CD4-positive, alpha-beta T cell treated with Interleukin-15 for 4 hours (primary cell): Measurements from ENCODE around the gene CLDN1.

Experiments
- DNase-seq: peaks from one replicate; pipeline ENCODE4 v3.0.0-alpha.2; 2020; ENCODE audit warnings: low spot score

The CLDN1 gene

GRCh38 chr3:190330936-190331734, 8.9 kb upstream of the CLDN1 start:
- DNase-seq: no peak

- DNase-seq: no peak
Observed at GRCh38 chr3:190326930-190327329, 4.7 kb upstream of the CLDN1 start.

- DNase-seq: no peak
Observed at GRCh38 chr3:190326361-190326760, 4.1 kb upstream of the CLDN1 start.

- DNase-seq: no peak
Observed at GRCh38 chr3:190325923-190326322, 3.7 kb upstream of the CLDN1 start.

- DNase-seq: no peak
Observed at GRCh38 chr3:190323246-190323626, 990 bp upstream of the CLDN1 start.

- DNase-seq: no peak
Observed at GRCh38 chr3:190322604-190323245, 479 bp upstream of the CLDN1 start.

GRCh38 chr3:190320594-190321362, 1.5 kb downstream of the CLDN1 start:
- DNase-seq: no peak

GRCh38 chr3:190319660-190320059, 2.6 kb downstream of the CLDN1 start:
- no peak for DNase-seq

- DNase-seq: no peak
Observed at GRCh38 chr3:190318666-190319065, 3.6 kb downstream of the CLDN1 start.

GRCh38 chr3:190314741-190315140, 7.5 kb downstream of the CLDN1 start:
- DNase-seq: no peak

- DNase-seq: no peak
Observed at GRCh38 chr3:190309414-190309813, 12.8 kb downstream of the CLDN1 start.

- DNase-seq: no peak
Observed at GRCh38 chr3:190308154-190308553, 14.1 kb downstream of the CLDN1 start.

GRCh38 chr3:190307164-190307545, 15.1 kb downstream of the CLDN1 start:
- DNase-seq: no peak

GRCh38 chr3:190306513-190307163, 15.6 kb downstream of the CLDN1 start:
- no peak for DNase-seq

GRCh38 chr3:190306026-190306425, 16.2 kb downstream of the CLDN1 start:
- DNase-seq: no peak

- no peak for DNase-seq
Observed at GRCh38 chr3:190305406-190305805, 16.8 kb downstream of the CLDN1 start.

GRCh38 chr3:190303884-190304283, 18.4 kb downstream of the CLDN1 start:
- DNase-seq: no peak

- no peak for DNase-seq
Observed at GRCh38 chr3:190302212-190302867, 19.9 kb downstream of the CLDN1 start.

GRCh38 chr3:190301591-190301990, 20.7 kb downstream of the CLDN1 start:
- DNase-seq: no peak

GRCh38 chr3:190299969-190300368, 22.3 kb downstream of the CLDN1 start:
- no peak for DNase-seq

GRCh38 chr3:190294030-190294429, 28.2 kb downstream of the CLDN1 start:
- DNase-seq: no peak

GRCh38 chr3:190293621-190294020, 28.6 kb downstream of the CLDN1 start:
- DNase-seq: no peak
